A673 (cell line): ENCODE results near the gene ICOSLG. TPM values are rescaled to one million over a fixed set of nuclear protein-coding genes. Genes with fewer than 3 reads are reported as not detected.

ENCODE experiments used
- BruUV-seq: library from RNA; stranded (reverse); fragments of 400-500 nt; replicated peaks from 2 replicates; lab custom pipeline; 2021; lab: Mats Ljungman, UMichigan
- CTCF ChIA-PET: fragments of 300-600 bp; sonication (Branson Sonifier 250); formaldehyde crosslinking; loops from one replicate; lab custom pipeline; 2022; ENCODE audit warnings: antibody characterized with exemption; lab: Charles Lee
- POLR2A ChIA-PET: fragments of 300-600 bp; sonication (Branson Sonifier 250); formaldehyde crosslinking; loops from one replicate; lab custom pipeline; 2022; ENCODE audit warnings: antibody characterized with exemption; ENCODE audit not compliant: low non-redundant PET; lab: Charles Lee
- DNase-seq: peaks from one replicate; pipeline ENCODE4 v3.0.0-alpha.2; 2015; ENCODE audit warnings: low spot score
- H3K27ac ChIP-seq: fragments of 200-600 bp; sonication (generic); 2 replicates; pipeline ENCODE4 v1.5.1; 2016; ENCODE audit warnings: mixed run types, low read depth, mild to moderate bottlenecking, mixed read lengths, antibody characterized with exemption, low read length; ENCODE audit not compliant: poor library complexity, severe bottlenecking
- H3K27me3 ChIP-seq: fragments of 200-600 bp; sonication (generic); replicated peaks from 2 replicates; pipeline ENCODE4 v1.6.1; 2017; ENCODE audit warnings: mixed run types, low read depth, mild to moderate bottlenecking, mixed read lengths, antibody characterized with exemption, low read length; ENCODE audit not compliant: insufficient read depth, poor library complexity
- H3K36me3 ChIP-seq: fragments of 200-600 bp; sonication (generic); 2 replicates; pipeline ENCODE4 v1.6.1; 2016; ENCODE audit warnings: mixed run types, mild to moderate bottlenecking, mixed read lengths, antibody characterized with exemption, low read length; ENCODE audit not compliant: insufficient read depth, poor library complexity, severe bottlenecking
- H3K4me1 ChIP-seq: fragments of 200-600 bp; sonication (generic); 2 replicates; pipeline ENCODE4 v1.6.1; 2017; ENCODE audit warnings: mixed run types, mild to moderate bottlenecking, mixed read lengths, antibody characterized with exemption, low read length; ENCODE audit not compliant: insufficient read depth, poor library complexity, severe bottlenecking
- H3K4me3 ChIP-seq: fragments of 200-600 bp; sonication (generic); 2 replicates; pipeline ENCODE4 v1.5.1; 2016; ENCODE audit warnings: low read depth, mixed run types, mild to moderate bottlenecking, mixed read lengths, low read length; ENCODE audit not compliant: poor library complexity, severe bottlenecking
- H3K9me3 ChIP-seq: fragments of 200-600 bp; sonication (generic); 2 replicates; pipeline ENCODE4 v1.6.1; 2016; ENCODE audit warnings: mixed run types, low read depth, mild to moderate bottlenecking, mixed read lengths, antibody characterized with exemption, low read length; ENCODE audit not compliant: poor library complexity, severe bottlenecking
- CTCF ChIP-seq: fragments of 300-800, 200-600 bp; sonication (generic); conservative IDR thresholded peaks from 2 replicates; pipeline ENCODE4 v1.5.1; 2017; ENCODE audit warnings: low read depth, mild to moderate bottlenecking, antibody characterized with exemption, low read length, moderate library complexity, mixed read lengths
- EZH2 ChIP-seq: fragments of 200-600 bp; sonication (generic); IDR thresholded peaks from 2 replicates; pipeline ENCODE4 v1.6.1; 2017; ENCODE audit warnings: borderline replicate concordance, low read depth, mild to moderate bottlenecking, mixed read lengths, antibody characterized with exemption, low read length; ENCODE audit not compliant: poor library complexity, severe bottlenecking
- intact Hi-C: fragments of 100-400 bp; cut with micrococcal nuclease; formaldehyde crosslinking; loops from one replicate; pipeline ENCODE4 v1.10.0; 2022; ENCODE audit not compliant: unreplicated experiment
- total RNA-seq: library from RNA; stranded (reverse); gene quantifications from 2 replicates; pipeline ENCODE4 v1.2.3, GENCODE V29; 2021

ICOSLG gene
- total RNA-seq, 1 experiment from 2014 or later = 0.69 TPM

GRCh38 chr21:44263221-44263760, 22.5 kb upstream of the ICOSLG start:
- POLR2A ChIA-PET = no interaction called here
- DNase-seq = no peak
- Histone ChIP-seq H3K36me3 (no peaks in the 10 kb centered on the region), H3K9me3 (no peaks in the 10 kb centered on the region), H3K27ac (no peak overlapping the region), H3K4me3 (no peak overlapping the region), H3K27me3 (no peaks in the 10 kb centered on the region), H3K4me1 (no peaks in the 10 kb centered on the region)
- BruUV-seq = no TSS peak
- no peak for TF ChIP-seq CTCF
- TF ChIP-seq EZH2 = no peak
- CTCF ChIA-PET = no interaction called here
- intact Hi-C loops = no loop called here

- no TSS peak for BruUV-seq
- DNase-seq = no peak
- no peak for TF ChIP-seq EZH2
- intact Hi-C loops = no loop called here
- ChIA-PET CTCF (no interaction called here), POLR2A (no interaction called here)
- no peaks in the 10 kb centered on the region for H3K27me3 ChIP-seq
- H3K4me3 ChIP-seq = no peak overlapping the region
- no peak overlapping the region for H3K27ac ChIP-seq
- H3K9me3 ChIP-seq = no peaks in the 10 kb centered on the region
- no peaks in the 10 kb centered on the region for H3K4me1 ChIP-seq
- no peaks in the 10 kb centered on the region for H3K36me3 ChIP-seq
Observed at GRCh38 chr21:44262338-44263056, 21.8 kb upstream of the ICOSLG start.

GRCh38 chr21:44261675-44262295, 21.0 kb upstream of the ICOSLG start, which contains the start of gene DNMT3L:
DNMT3L (minus strand) TSS chr21:44261897; CDS start chr21:44261259, 638 bp downstream.
- CTCF ChIA-PET = no interaction called here
- no TSS peak for BruUV-seq
- no peak within 1 kb of the TSS for H3K4me3 ChIP-seq
- H3K36me3 ChIP-seq = no peaks in the 10 kb centered on the region
- no peaks in the 10 kb centered on the region for H3K9me3 ChIP-seq
- intact Hi-C loops = no loop called here
- POLR2A ChIA-PET = no interaction called here
- H3K4me1 ChIP-seq = no peaks in the 10 kb centered on the region
- no peaks in the 10 kb centered on the region for H3K27me3 ChIP-seq
- TF ChIP-seq EZH2 (no peak), CTCF (no peak)
- no peak for DNase-seq
- H3K27ac ChIP-seq = no peak within 1 kb of the TSS
